Esophagus squamous epithelium (tissue), 5 donors: ENCODE data around the gene DENND4A. TPM values are rescaled to one million over a fixed set of nuclear protein-coding genes. Genes with fewer than 3 reads are reported as not detected.

Experiments
- DNase-seq: peaks from one replicate; lab custom pipeline; 2025; lab: John Stamatoyannopoulos, UW
- H3K27ac ChIP-seq, 4 donors: fragments of 200-600 bp; sonication (generic); one replicate each; pipeline ENCODE4 v1.5.1; 2016 to 2019; ENCODE audit warnings: mild to moderate bottlenecking in 1 of 4
- H3K27me3 ChIP-seq, 4 donors: fragments of 200-600 bp; sonication (generic); 1 replicate in 3 of 4; 2 replicates in 1 of 4; pipeline versions ENCODE4 v1.5.1 to v1.6.0; 2017 to 2021; ENCODE audit warnings: antibody characterized with exemption in 1 of 4
- H3K36me3 ChIP-seq, 3 donors: fragments of 200-600 bp; sonication (generic); one replicate each; pipeline ENCODE4 v1.5.1; 2016 to 2019
- H3K4me1 ChIP-seq, 3 donors: fragments of 200-600 bp; sonication (generic); one replicate each; pipeline ENCODE4 v1.5.1; 2017 to 2019
- H3K4me3 ChIP-seq, 4 donors: fragments of 200-600 bp; sonication (generic); 1 replicate in 3 of 4; 2 replicates in 1 of 4; pipeline ENCODE4 v1.5.1; 2016 to 2019; ENCODE audit warnings: mild to moderate bottlenecking in 2 of 4, moderate library complexity in 1 of 4
- H3K9me3 ChIP-seq, 3 donors: fragments of 200-600 bp; sonication (generic); one replicate each; pipeline ENCODE4 v1.5.1; 2016 to 2019
- CTCF ChIP-seq, 6 experiments: fragments of 450-650 bp in 4 of 6; fragments of 200-600 bp in 2 of 6; sonication (generic) in 2 of 6; IDR thresholded peaks; one replicate each; pipeline ENCODE4 v1.5.1; 2016 to 2019; ENCODE audit warnings: antibody characterized with exemption in 6 of 6, mild to moderate bottlenecking in 4 of 6, moderate library complexity in 4 of 6
- POLR2A ChIP-seq, 4 donors: fragments of 450-650 bp; IDR thresholded peaks; one replicate each; pipeline ENCODE4 v1.6.1; 2017; ENCODE audit warnings: antibody characterized with exemption in 4 of 4, mild to moderate bottlenecking in 4 of 4, moderate library complexity in 3 of 4
- WGBS, 2 donors: methylation state at CpG; one replicate each; pipeline ENCODE4 v1.1.5; 2018; 5-methylcytosine and 5-hydroxymethylcytosine counted together
- intact Hi-C: fragments of 100-400 bp; cut with DNase I; formaldehyde crosslinking; loops from one replicate; pipeline ENCODE4 v1.15.0; 2022
- small RNA-seq, 4 donors: library from RNA; depleted of rRNA; stranded (forward); fragments of <200 nt; gene quantifications; one replicate each; pipeline ENCODE3, GENCODE V24; 2016
- total RNA-seq, 4 donors: library from RNA; depleted of rRNA; stranded (reverse); fragments of >200 nt; gene quantifications; one replicate each; pipeline ENCODE4 v1.1.0, GENCODE V29; 2016
- donor health status: DM: yes; HTN: yes; CAD: no.

DENND4A gene
- total RNA-seq, 4 donors from 2014 or later: 5.9 to 22.3 (median 10.9) TPM

DNA sequence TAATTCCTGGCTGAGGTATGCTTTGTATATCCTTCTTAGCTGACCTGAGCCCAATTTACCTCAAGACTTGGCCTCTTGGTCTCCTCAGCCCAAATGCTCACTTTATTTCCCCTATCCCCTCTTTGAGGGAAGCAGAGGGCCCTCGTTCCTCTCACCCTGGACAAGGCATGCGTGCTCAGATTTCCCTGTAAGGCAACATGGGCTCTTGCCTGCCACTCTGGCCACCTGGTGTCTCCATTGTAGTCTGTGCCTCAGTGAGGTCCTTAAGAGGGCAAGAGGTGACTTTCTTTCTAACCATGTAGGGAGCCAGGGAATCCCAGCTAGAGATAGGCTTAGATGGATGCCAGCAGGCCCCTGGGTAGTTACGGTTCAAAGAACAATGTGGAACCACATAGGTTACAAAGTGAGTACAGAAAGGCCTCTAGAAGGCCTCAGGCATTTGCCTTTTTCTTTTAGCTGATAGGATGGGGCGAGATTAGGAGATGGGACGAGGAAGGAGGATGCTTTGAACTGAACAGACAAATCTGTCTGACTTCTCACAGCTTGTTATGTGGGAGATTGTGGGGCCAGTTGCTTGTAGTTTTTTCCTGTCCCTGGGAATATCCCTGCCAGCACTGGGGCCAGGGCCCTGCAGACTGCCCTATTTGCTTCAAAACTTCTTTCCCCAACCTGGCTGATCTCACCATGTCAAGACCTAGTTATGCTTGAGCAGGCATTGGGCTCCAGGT is 180.0 kb downstream of the DENND4A start:
- no peak for TF ChIP-seq POLR2A (IDR thresholded peaks at IDR 0.05)
- no peak for TF ChIP-seq CTCF (IDR thresholded peaks at IDR 0.05)
- 76 to 78% methylated on average over 4 to 5 of the region's 5 CpGs for WGBS, 2 donors
- Histone ChIP-seq H3K27ac (peak overlapping the region; percentile 90 to 97 (median 97)), H3K4me1 (peaks cover 6 to 52% (median 20%) of the 10 kb centered on the region in 3 donors), H3K27me3 (no peaks in the 10 kb centered on the region), H3K36me3 (peaks cover 0 to 3% (median 0%) of the 10 kb centered on the region in 3 donors), H3K9me3 (no peaks in the 10 kb centered on the region), H3K4me3 (peak overlapping the region; percentile 62 to 96 (median 85))
- intact Hi-C loops: no loop called here
- no peak for DNase-seq

GRCh38 chr15:65610871-65611718 is 181.0 kb downstream of the DENND4A start, which contains the start of gene INTS14:
Gene INTS14, minus strand, starts transcription at chr15:65611131. Its CDS starts 3,751 bp downstream, at chr15:65607380.
- intact Hi-C loops: no loop called here
- WGBS, 2 donors: 0% methylated on average over 37 to 42 of the region's 64 CpGs
- peak; percentile 51 to 79 (median 70) for TF ChIP-seq CTCF (IDR thresholded peaks at IDR 0.05)
- peak in 2 of 4 donors; percentile 66 to 78 for TF ChIP-seq POLR2A (IDR thresholded peaks at IDR 0.05)
- Histone ChIP-seq H3K27me3 (no peaks in the 10 kb centered on the region), H3K36me3 (peaks cover 0 to 12% (median 0%) of the 10 kb centered on the region in 3 donors), H3K9me3 (no peaks in the 10 kb centered on the region), H3K4me1 (peaks cover 6 to 52% (median 20%) of the 10 kb centered on the region in 3 donors), H3K4me3 (peak within 1 kb of the TSS; percentile 62 to 96 (median 85)), H3K27ac (peak within 1 kb of the TSS; percentile 90 to 97 (median 97))
- DNase-seq: peak; percentile 77

Small RNA genes within 50 kb of the gene (small RNA-seq; reads per million reads assigned to genes)
- gene MIR4511 (0 to 0.27 (median 0.07) reads per million in 4 donors), gene SNORD13E (0 reads per million in 4 donors)

Other genes starting within 250 kb of the DENND4A start
- gene INTS14, start 181.2 kb downstream of the DENND4A start, total RNA-seq: 10 to 100 TPM; 16.5 to 38.7 (median 26.7) TPM
- 1 to 10 TPM; 1.7 to 5.8 (median 3.6) TPM for gene SLC24A1, start 170.4 kb downstream of the DENND4A start, total RNA-seq
- gene RAB11A, start 77.2 kb upstream of the DENND4A start, total RNA-seq: 100 to 1,000 TPM; 246 to 604 (median 518) TPM